ENCODE measurements around the gene RHOF. TPM values are rescaled to one million over a fixed set of nuclear protein-coding genes. Genes with fewer than 3 reads are reported as not detected.

Gene RHOF
- total and polyA plus RNA-seq, 2 of the 8 experiments (the other 6 are each of a cell fraction or from before 2014, with no cell fraction given): 23.8 to 31.9 TPM

DNA sequence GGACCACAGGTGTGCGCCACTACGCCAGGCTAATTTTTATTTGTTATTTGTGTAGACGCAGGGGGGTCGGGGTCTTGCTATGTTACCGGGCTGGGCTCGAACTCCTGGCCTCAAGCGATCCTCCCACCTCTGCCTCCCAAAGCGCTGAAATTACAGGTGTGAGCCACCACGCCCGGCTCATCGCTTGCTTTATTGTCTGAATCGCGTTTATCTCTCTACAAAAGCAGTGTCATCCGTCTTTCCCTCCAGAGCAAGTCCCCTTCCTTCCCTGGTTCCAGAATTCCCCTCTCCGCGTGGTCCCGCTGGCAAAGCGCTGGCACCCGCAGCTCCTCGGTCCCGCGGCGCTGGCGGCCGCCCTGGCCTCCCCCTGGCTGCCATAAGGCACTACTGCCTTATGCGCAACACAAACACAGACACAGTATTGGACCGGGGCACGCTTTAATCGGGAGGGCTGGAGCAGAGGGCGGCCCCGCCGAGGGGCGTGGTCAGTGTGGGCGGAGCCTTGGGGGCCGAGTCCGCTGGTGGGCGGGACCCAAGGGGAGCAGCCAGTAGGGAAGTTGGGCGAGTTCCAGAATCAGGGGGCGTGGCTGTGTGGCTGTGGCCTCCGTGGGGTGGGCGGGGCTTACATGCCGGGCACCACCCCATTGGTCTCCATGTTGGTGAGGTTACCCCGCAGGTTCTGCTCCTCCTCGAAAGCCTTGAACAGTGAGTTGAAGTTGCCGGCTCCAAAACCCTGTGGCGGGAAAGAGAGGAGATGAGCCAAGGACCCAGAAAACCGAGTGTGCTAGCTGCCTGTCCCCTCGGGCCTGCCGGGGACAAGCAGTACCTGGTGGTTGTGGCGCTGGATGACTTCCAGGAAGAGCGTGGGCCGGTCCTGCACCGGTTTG lies 45.9 kb upstream of the RHOF start (continued):
- TF ChIP-seq, protein P1, sequence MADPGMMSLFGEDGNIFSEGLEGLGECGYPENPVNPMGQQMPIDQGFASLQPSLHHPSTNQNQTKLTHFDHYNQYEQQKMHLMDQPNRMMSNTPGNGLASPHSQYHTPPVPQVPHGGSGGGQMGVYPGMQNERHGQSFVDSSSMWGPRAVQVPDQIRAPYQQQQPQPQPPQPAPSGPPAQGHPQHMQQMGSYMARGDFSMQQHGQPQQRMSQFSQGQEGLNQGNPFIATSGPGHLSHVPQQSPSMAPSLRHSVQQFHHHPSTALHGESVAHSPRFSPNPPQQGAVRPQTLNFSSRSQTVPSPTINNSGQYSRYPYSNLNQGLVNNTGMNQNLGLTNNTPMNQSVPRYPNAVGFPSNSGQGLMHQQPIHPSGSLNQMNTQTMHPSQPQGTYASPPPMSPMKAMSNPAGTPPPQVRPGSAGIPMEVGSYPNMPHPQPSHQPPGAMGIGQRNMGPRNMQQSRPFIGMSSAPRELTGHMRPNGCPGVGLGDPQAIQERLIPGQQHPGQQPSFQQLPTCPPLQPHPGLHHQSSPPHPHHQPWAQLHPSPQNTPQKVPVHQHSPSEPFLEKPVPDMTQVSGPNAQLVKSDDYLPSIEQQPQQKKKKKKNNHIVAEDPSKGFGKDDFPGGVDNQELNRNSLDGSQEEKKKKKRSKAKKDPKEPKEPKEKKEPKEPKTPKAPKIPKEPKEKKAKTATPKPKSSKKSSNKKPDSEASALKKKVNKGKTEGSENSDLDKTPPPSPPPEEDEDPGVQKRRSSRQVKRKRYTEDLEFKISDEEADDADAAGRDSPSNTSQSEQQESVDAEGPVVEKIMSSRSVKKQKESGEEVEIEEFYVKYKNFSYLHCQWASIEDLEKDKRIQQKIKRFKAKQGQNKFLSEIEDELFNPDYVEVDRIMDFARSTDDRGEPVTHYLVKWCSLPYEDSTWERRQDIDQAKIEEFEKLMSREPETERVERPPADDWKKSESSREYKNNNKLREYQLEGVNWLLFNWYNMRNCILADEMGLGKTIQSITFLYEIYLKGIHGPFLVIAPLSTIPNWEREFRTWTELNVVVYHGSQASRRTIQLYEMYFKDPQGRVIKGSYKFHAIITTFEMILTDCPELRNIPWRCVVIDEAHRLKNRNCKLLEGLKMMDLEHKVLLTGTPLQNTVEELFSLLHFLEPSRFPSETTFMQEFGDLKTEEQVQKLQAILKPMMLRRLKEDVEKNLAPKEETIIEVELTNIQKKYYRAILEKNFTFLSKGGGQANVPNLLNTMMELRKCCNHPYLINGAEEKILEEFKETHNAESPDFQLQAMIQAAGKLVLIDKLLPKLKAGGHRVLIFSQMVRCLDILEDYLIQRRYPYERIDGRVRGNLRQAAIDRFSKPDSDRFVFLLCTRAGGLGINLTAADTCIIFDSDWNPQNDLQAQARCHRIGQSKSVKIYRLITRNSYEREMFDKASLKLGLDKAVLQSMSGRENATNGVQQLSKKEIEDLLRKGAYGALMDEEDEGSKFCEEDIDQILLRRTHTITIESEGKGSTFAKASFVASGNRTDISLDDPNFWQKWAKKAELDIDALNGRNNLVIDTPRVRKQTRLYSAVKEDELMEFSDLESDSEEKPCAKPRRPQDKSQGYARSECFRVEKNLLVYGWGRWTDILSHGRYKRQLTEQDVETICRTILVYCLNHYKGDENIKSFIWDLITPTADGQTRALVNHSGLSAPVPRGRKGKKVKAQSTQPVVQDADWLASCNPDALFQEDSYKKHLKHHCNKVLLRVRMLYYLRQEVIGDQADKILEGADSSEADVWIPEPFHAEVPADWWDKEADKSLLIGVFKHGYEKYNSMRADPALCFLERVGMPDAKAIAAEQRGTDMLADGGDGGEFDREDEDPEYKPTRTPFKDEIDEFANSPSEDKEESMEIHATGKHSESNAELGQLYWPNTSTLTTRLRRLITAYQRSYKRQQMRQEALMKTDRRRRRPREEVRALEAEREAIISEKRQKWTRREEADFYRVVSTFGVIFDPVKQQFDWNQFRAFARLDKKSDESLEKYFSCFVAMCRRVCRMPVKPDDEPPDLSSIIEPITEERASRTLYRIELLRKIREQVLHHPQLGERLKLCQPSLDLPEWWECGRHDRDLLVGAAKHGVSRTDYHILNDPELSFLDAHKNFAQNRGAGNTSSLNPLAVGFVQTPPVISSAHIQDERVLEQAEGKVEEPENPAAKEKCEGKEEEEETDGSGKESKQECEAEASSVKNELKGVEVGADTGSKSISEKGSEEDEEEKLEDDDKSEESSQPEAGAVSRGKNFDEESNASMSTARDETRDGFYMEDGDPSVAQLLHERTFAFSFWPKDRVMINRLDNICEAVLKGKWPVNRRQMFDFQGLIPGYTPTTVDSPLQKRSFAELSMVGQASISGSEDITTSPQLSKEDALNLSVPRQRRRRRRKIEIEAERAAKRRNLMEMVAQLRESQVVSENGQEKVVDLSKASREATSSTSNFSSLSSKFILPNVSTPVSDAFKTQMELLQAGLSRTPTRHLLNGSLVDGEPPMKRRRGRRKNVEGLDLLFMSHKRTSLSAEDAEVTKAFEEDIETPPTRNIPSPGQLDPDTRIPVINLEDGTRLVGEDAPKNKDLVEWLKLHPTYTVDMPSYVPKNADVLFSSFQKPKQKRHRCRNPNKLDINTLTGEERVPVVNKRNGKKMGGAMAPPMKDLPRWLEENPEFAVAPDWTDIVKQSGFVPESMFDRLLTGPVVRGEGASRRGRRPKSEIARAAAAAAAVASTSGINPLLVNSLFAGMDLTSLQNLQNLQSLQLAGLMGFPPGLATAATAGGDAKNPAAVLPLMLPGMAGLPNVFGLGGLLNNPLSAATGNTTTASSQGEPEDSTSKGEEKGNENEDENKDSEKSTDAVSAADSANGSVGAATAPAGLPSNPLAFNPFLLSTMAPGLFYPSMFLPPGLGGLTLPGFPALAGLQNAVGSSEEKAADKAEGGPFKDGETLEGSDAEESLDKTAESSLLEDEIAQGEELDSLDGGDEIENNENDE (IDR thresholded peaks at IDR 0.05; ENCODE audit: insufficient replicate concordance, low read length): no peak
- TF ChIP-seq, protein P2, sequence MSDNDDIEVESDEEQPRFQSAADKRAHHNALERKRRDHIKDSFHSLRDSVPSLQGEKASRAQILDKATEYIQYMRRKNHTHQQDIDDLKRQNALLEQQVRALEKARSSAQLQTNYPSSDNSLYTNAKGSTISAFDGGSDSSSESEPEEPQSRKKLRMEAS (IDR thresholded peaks at IDR 0.05): peak; percentile 55; the same call in 1 of the 2 replicates
- TF ChIP-seq TAF1 (IDR thresholded peaks at IDR 0.05; ENCODE audit: low read depth, low read length) (peak; percentile 71), SUZ12 (IDR thresholded peaks at IDR 0.05; ENCODE audit: low read length) (no peak), FOSL1 (IDR thresholded peaks at IDR 0.05; ENCODE audit: insufficient read depth, low read depth, low read length) (no peak), POLR2AphosphoS5 (IDR thresholded peaks at IDR 0.05; ENCODE audit: low read depth, low read length) (peak; percentile 69; the same call in 1 of the 2 replicates), MAFK (IDR thresholded peaks at IDR 0.05; ENCODE audit: low read depth, low read length) (no peak), RAD21 (IDR thresholded peaks at IDR 0.05 in 1 of 2, conservative IDR thresholded peaks at IDR 0.05 in 1 of 2; ENCODE audit: low read depth in 2 of 2, low read length in 2 of 2) (peak in 1 of 2 experiments; percentile 24; a peak in 1 of 4 replicates)
